ENCODE measurements around the gene KRT33A. TPM values are rescaled to one million over a fixed set of nuclear protein-coding genes. Genes with fewer than 3 reads are reported as not detected.

The KRT33A gene
- total RNA-seq, 1 experiment from 2014 or later = not detected

DNA sequence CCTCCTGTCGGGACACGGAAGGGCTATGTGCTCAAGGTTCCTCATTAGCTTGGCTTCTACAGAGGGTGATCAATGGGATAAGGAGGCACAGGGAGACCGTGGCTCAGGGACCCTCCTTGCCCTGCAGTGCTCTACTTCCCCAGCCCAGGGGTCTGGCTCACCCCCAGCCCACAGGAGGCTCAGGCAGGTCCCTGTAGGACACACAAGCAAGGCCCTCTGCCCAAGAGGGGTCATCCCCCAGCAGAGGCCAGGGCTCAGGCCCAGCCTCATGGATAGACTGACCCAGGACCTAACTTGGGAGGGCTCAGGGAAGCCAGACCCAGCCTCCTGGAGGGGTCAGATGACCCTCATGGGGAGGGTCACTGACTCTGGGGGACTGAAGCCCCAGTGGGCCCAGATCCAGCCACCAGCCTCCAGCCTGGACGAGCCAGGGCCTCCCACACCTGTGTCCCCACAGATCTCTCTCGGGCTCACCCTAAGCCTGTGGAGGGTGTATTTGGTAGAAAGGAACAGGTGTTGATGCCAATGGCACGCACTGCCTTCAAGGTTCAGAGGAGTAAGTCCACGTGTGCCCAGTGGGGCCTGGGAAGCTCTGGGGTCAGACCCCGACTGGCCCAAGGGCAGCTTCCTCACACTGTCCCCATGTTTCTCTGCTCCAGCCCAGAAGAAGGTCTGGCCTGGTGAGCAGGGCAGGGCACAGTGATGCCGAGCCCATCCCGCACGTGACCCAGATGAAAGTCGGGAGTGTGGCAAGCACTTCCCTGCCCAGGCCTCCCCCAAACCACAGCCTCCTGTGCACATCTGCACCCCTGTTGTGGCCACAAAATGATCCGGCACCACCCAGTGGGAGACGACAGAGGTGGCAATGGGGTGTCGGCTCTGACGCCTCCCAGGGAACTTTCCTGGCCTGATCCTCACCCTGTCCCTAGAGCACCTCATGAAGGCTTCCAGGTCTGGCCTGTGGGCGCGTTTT lies 24.2 kb downstream of the KRT33A start:
- no peaks in the 10 kb centered on the region for H3K79me2 ChIP-seq (ENCODE audit: low read depth)
- H3F3A ChIP-seq (ENCODE audit: insufficient read depth, low read depth) = no peaks in the 10 kb centered on the region
- TF ChIP-seq, protein P1, sequence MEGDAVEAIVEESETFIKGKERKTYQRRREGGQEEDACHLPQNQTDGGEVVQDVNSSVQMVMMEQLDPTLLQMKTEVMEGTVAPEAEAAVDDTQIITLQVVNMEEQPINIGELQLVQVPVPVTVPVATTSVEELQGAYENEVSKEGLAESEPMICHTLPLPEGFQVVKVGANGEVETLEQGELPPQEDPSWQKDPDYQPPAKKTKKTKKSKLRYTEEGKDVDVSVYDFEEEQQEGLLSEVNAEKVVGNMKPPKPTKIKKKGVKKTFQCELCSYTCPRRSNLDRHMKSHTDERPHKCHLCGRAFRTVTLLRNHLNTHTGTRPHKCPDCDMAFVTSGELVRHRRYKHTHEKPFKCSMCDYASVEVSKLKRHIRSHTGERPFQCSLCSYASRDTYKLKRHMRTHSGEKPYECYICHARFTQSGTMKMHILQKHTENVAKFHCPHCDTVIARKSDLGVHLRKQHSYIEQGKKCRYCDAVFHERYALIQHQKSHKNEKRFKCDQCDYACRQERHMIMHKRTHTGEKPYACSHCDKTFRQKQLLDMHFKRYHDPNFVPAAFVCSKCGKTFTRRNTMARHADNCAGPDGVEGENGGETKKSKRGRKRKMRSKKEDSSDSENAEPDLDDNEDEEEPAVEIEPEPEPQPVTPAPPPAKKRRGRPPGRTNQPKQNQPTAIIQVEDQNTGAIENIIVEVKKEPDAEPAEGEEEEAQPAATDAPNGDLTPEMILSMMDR (conservative IDR thresholded peaks at IDR 0.05) = no peak
- TF ChIP-seq EZH2 (IDR thresholded peaks at IDR 0.05; ENCODE audit: low read depth) = no peak
- no peaks in the 10 kb centered on the region for H3K9me3 ChIP-seq (ENCODE audit: insufficient read depth, low read depth)
- no peak overlapping the region for H3K4me2 ChIP-seq
- POLR2A ChIA-PET (ENCODE audit: unreplicated experiment) = no interaction called here
- no peak overlapping the region for H3K27ac ChIP-seq
- H3K9me2 ChIP-seq (ENCODE audit: insufficient read depth) = no peaks in the 10 kb centered on the region
- no peaks in the 10 kb centered on the region for H4K20me1 ChIP-seq (ENCODE audit: insufficient read depth)
- peaks cover 6% of the 10 kb centered on the region; the same call in 1 of the 2 replicates for H3K4me1 ChIP-seq (replicated peaks; ENCODE audit: insufficient read depth)
- H2AFZ ChIP-seq = no peak overlapping the region
- H3K4me3 ChIP-seq = no peak overlapping the region
- intact Hi-C loops (cut with micrococcal nuclease; ENCODE audit: unreplicated experiment) = loop anchor here (5.0 to 10.0 kb wide), 3 partner anchors 198 to 712 kb away; partner anchors contain the start of gene KRT19
- no peaks in the 10 kb centered on the region for H3K36me3 ChIP-seq (ENCODE audit: low read depth)
- no peak for DNase-seq
- H3K27me3 ChIP-seq (ENCODE audit: insufficient read depth, low read depth) = no peaks in the 10 kb centered on the region
- CTCF ChIA-PET = no interaction called here
- BruUV-seq (replicated peaks) = no TSS peak

- Histone ChIP-seq H3F3A (ENCODE audit: insufficient read depth, low read depth) (no peaks in the 10 kb centered on the region), H3K4me2 (no peak overlapping the region), H3K4me1 (replicated peaks; ENCODE audit: insufficient read depth) (peaks cover 6% of the 10 kb centered on the region; the same call in 1 of the 2 replicates), H3K79me2 (ENCODE audit: low read depth) (no peaks in the 10 kb centered on the region), H3K27ac (no peak overlapping the region), H4K20me1 (ENCODE audit: insufficient read depth) (no peaks in the 10 kb centered on the region), H3K36me3 (ENCODE audit: low read depth) (no peaks in the 10 kb centered on the region), H3K27me3 (ENCODE audit: insufficient read depth, low read depth) (no peaks in the 10 kb centered on the region), H3K4me3 (no peak overlapping the region), H3K9me2 (ENCODE audit: insufficient read depth) (no peaks in the 10 kb centered on the region), H3K9me3 (ENCODE audit: insufficient read depth, low read depth) (no peaks in the 10 kb centered on the region), H2AFZ (no peak overlapping the region)
- TF ChIP-seq EZH2 (IDR thresholded peaks at IDR 0.05; ENCODE audit: low read depth) = no peak
- TF ChIP-seq, protein P1 (conservative IDR thresholded peaks at IDR 0.05) = no peak
- no peak for DNase-seq
- ChIA-PET POLR2A (ENCODE audit: unreplicated experiment) (no interaction called here), CTCF (interaction anchor here (0.6 kb wide), 1 partner anchor 87 kb away, joined by 4 read pairs; no protein-coding TSS in a partner anchor)
- intact Hi-C loops (cut with micrococcal nuclease; ENCODE audit: unreplicated experiment) = loop anchor here (2.0 to 10.0 kb wide), 4 partner anchors 199 to 711 kb away; partner anchors contain the start of gene KRT19
- BruUV-seq (replicated peaks) = no TSS peak
Observed at GRCh38 chr17:41325611-41326010, 25.0 kb downstream of the KRT33A start.

DNA sequence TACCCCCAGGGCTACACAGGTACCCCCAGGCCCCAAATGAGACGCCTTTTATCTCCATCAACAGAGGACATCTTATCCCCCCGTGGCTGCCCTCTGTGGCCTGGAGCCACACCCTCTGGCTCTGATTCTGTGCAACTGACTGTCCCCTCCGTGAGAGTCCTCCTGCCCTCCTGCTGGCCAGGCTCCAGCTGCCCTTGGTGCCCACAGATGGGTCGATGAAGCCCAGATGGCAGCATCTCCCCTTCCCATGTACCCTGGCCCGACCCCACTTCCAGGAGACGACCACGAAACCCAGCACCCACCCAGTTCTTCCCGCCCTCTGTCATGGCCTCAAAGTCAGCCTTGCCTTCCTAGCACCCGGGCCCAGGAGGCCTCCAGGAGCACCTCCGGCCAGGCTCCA lies 25.5 kb downstream of the KRT33A start:
- Histone ChIP-seq H3K9me2 (ENCODE audit: insufficient read depth) (no peaks in the 10 kb centered on the region), H3K27ac (no peak overlapping the region), H3K27me3 (ENCODE audit: insufficient read depth, low read depth) (no peaks in the 10 kb centered on the region), H3K4me3 (no peak overlapping the region), H3K9me3 (ENCODE audit: insufficient read depth, low read depth) (no peaks in the 10 kb centered on the region), H2AFZ (no peak overlapping the region), H3K4me1 (replicated peaks; ENCODE audit: insufficient read depth) (peaks cover 6% of the 10 kb centered on the region; the same call in 1 of the 2 replicates), H4K20me1 (ENCODE audit: insufficient read depth) (no peaks in the 10 kb centered on the region), H3K36me3 (ENCODE audit: low read depth) (no peaks in the 10 kb centered on the region), H3K79me2 (ENCODE audit: low read depth) (no peaks in the 10 kb centered on the region), H3K4me2 (no peak overlapping the region), H3F3A (ENCODE audit: insufficient read depth, low read depth) (no peaks in the 10 kb centered on the region)
- no peak for DNase-seq
- POLR2A ChIA-PET (ENCODE audit: unreplicated experiment) = no interaction called here
- TF ChIP-seq EZH2 (IDR thresholded peaks at IDR 0.05; ENCODE audit: low read depth) = no peak
- TF ChIP-seq, protein P1 (conservative IDR thresholded peaks at IDR 0.05) = no peak
- BruUV-seq (replicated peaks) = no TSS peak
- intact Hi-C loops (cut with micrococcal nuclease; ENCODE audit: unreplicated experiment) = loop anchor here (2.0 to 10.0 kb wide), 4 partner anchors 200 to 710 kb away; partner anchors contain the start of gene KRT19
- CTCF ChIA-PET = interaction anchor here (0.6 kb wide), 1 partner anchor 87 kb away, joined by 4 read pairs; no protein-coding TSS in a partner anchor

Data from PC-9 (cell line).